DMS153 treated with DMSO at 0.1 percent for 48 hours (cell line): ENCODE data around the gene GEMIN5.
"Not testable (repeated sequence)": the region's sequence is repeated elsewhere in the genome, so short reads cannot be mapped to it uniquely, and the experiment has no call there.

Experiments used
- DNase-seq: peaks from one replicate; lab custom pipeline; 2025; ENCODE audit not compliant: unreplicated experiment; lab: John Stamatoyannopoulos, UW

GEMIN5 gene

GRCh38 chr5:154940772-154941620 is 3.0 kb upstream of the GEMIN5 start, which contains the start of gene MRPL22:
Gene MRPL22 (plus strand): TSS chr5:154941073. CDS start chr5:154941111, 38 bp downstream.
- peak; percentile 63 for DNase-seq

DNA sequence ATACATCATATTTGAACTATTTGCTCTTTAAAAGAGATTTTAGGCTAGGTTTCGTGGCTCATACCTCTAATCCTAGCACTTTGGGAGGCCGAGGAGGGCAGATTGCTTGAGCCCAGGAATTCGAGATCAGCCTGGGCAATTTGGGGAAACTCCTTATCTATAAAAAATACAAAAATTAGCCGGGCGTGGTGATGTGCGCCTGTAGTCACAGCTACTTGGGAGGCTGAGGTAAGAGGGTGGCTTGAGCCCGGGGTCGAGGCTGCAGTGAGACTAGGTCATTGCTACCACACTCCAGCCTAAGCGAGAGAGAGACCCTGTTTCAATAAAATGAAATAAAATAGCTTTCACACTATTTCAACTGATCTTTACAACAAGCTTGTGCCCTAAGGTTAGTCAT is 2.4 kb upstream of the GEMIN5 start:
- DNase-seq: no peak

DNA sequence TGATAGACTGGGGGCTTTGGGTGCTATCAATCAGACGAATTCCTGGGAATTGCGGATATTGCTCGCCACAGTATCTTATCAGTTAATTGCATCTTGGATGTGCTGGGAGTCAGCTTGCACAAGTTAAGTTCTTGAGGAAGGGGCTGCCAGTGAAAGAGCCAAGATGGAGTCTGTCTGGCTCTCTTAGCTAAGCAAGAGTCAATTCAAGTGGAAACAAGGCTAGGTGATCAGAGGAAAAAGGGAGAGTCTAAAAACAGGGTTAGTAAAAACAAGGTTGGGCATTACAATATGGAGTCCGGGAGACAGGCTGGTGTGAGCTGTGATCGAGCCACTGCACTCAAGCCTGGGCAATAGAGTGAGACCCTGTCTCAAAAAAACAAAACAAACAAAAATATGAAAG is 1.4 kb upstream of the GEMIN5 start:
- DNase-seq: not testable (repeated sequence)

DNA sequence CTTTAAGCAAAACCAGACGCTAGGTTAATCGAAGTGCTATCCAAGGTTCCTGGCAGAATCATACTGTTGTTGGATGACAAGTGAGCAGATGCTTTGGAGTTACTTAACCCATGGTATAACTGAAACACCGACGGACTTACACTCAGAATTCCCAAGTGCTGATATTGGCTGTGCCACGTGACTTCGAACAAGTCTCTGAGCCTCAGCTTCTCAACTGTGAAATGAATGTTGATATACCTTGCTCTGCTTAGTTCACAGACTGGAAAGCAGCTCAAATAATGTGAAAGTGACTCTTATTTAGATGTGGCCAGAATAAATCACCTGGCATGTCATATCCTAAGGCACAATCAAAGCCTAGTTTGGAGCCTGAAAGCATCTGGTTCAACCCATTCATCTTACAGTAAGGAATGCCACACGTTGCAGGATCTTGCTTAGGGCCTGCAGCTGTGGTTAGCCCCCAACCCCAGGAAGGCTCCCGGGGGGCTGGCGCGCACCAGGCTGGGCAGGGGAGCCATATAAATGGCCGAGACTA is 759 bp downstream of the GEMIN5 start:
- DNase-seq: no peak

GRCh38 chr5:154934881-154935280 is 3.1 kb downstream of the GEMIN5 start:
- DNase-seq: no peak

- DNase-seq: no peak
Observed at GRCh38 chr5:154933537-154933936, 4.5 kb downstream of the GEMIN5 start.

GRCh38 chr5:154923441-154924430 is 14.3 kb downstream of the GEMIN5 start:
- no peak for DNase-seq

GRCh38 chr5:154917757-154918156 is 20.3 kb downstream of the GEMIN5 start:
- DNase-seq: no peak

DNA sequence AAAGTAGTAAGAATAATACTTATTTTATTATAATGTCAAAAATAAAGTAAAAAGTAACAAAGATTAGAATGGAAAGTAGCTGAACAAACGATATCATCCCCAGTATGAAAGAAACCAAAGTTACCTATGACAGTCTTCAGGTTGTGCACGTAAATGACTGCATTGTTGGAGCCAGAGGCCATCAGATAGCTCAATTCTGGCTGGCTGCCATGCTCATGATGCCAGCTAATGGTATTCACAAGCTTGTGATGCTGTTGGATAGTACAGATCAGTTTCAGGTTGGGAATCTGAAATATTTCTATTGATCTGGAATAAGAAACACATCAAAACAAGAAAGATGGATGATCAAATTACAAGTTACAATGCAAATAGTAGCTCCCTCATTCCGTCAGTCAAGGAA is 21.1 kb downstream of the GEMIN5 start:
- DNase-seq: no peak

GRCh38 chr5:154905601-154906000 is 32.4 kb downstream of the GEMIN5 start:
- not testable (repeated sequence) for DNase-seq

DNA sequence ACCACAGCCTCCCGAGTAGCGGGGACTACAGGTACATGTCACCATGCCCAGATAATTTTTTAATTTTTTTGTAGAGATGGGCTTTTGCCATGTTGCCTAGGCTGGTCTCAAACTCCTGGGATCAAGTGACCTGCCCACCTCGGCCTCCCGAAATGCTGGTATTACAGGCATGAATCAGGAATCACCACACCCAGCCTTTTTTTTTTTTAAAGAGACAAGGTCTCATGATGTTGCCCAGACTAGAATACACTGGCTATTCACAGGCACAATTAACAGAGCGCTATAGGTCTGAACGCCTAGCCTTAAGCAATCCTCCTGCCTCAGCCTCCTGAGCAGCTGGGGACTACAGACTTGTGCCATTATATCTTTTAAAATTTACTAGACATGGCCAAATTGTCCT is 36.1 kb downstream of the GEMIN5 start:
- no peak for DNase-seq

- no peak for DNase-seq
Observed at GRCh38 chr5:154901276-154901675, 36.7 kb downstream of the GEMIN5 start.

DNA sequence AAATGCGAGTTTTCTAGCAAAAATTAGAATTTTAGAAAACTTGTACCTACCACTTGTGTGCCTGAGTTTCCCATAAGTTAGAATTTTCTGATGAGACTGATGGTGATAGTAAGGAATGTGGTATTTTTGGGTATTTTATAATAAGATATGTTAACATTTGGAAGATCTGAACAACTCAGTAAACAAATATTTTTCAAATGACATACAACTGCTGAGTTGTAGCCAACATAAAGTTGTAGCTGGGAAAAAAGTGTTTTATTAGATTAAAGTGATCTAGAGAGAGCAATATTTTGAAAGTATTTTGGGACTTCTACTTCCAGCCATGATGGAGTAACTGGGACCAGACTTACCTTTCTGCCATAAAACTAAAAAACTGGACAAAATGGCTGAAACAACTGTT is 37.9 kb downstream of the GEMIN5 start:
- no peak for DNase-seq

DNA sequence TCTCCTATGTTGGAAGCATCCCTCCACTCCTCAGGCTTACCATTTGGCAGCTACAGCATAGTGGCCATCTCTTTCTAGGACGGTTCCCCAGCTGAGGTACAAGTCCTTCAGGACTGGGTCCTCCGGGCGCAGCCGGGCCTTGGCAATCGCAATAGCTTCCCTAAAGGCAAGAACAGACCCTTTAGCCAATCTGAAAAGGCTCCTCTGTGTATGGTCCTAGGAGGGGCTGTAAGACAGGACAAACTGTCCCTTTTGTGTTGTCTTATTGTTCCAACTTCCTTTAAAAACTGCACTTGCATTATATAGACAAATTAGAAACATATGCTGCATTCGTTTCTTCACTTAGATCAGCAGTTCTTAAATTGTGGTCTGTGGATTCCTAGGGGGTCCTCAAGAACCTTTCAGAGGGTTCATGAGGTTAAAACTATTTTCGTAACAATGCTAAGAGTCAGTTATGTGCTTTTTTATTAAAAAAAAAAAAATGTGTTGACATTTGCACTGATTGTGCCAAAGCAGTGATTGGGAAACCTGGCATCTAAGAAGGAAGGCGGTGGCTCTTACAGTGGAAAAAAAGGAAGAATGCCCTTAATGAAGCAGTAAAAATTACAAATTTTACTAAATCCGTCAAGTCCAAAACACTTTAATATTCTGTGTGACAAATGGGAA is 38.7 kb downstream of the GEMIN5 start:
- no peak for DNase-seq

- no peak for DNase-seq
Observed at GRCh38 chr5:154898210-154898609, 39.8 kb downstream of the GEMIN5 start.

DNA sequence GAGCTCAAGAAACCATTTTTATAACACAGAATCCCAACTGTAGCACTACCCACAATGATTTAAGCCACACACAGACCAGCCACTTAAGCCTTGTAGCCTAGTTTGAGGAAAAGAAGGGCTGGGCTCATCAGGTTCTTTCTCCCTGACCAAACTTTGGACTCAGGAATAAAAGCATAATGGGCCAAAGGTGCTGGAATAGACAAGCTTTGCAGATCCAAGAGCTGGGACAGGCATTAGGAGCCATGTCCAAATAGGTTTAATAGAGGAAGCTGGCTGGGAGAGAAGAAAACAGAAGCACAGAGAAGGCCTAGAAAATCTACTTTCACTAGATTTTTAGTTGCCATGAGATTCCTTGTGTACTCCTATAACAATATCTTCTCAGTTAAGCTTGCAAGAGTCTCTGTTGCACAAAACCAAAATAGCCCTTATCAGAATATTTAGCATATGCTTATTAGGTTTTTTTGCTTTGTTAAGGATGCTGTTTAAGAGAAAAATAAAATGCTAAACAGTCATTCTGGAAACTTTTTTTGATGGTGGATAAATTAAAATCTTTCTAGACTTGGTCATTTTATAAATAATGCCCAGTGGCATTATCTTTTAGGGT is 41.3 kb downstream of the GEMIN5 start:
- no peak for DNase-seq

DNA sequence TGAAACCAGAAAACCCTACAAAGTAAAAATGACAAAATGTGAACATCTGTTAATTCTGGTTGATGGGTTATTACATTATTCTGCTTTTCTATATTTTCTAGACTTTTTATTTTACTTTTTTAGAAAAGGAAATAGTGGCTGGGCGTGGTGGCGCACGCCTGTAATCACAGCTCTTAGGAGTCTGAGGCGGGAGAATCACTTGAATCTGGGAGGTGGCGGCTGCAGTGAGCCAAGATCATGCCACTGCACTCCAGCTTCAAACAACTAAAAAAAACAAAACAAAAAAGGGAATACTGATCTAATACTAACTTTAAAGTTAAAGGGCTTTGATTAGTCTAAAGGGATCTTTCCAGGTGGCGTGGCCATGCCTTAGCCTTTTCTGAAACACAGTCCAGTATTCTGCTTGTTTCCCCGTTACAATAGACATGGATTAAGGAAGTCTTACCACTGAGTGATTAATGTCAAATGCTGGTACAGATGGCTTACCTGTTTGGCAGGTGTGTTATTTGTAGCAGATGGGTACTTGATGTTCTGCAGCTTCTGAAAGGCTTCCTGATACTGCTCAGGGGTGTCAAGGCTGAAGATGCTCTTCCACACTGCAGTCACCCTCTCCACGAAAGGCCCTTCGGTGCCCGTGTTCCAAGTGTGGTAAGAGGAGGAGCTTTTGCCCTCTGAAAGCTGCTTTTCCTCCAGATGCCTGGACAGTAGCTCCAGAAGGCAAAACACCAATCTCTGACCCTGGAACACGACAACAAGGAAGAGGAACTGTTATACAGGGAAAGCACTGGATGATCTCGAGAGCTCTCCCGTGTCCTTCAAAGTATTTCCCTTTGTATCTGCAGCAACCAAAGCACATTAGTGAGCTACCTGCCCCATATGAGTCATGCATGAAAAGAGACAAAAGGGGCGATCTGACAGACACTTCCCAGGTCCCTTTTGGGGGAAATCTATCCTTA is 42.1 kb downstream of the GEMIN5 start:
- no peak for DNase-seq

DNA sequence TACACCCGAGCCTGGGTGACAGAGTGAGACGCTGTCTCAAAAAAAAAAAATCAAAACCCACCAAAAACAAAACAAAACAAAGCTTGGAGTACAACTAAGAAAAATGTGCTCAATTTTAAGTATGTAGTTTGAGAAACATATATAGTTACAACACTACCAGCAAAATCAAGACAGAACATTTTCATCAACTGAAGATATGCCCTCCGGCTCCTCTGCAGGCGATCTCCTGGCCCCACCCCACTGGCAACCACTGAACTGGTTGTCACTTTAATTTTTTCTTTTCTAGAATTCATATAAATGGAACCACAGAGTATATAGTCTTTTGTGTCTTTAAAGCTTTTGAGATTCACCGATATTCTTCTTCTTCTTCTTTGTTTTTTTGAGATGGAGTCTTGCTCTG is 44.6 kb downstream of the GEMIN5 start:
- DNase-seq: no peak

DNA sequence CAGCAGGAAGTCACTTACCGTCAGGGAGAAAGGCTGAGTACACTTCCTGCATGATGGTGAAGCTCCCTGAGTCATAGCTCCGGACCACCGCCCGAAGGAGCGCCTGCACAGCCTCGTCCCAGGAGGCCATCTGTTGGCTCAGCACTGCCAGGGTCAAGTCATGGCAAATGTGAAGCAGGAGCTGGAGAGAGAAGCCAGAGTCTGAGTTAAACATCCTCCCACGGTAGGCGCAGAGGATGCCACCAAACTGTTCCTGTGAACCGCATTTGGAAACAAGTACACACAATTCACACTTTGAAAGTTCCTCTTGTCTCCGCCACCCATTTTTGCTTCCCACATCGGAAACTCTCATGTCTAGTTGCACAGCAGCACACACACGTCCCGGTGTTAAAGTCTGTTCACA is 45.6 kb downstream of the GEMIN5 start:
- no peak for DNase-seq
